HUES6 (cell line): Measurements from ENCODE around the gene B4GALNT4.
"Not testable (repeated sequence)": the region's sequence is repeated elsewhere in the genome, so short reads cannot be mapped to it uniquely, and the experiment has no call there.

Experiments
- H3K27ac ChIP-seq: 2 replicates; pipeline ENCODE4 v1.7.0; 2013; ENCODE audit warnings: low read depth, mild to moderate bottlenecking, low read length, inconsistent platforms
- H3K27me3 ChIP-seq: 2 replicates; pipeline ENCODE4 v1.6.1; 2013; ENCODE audit warnings: low read length; ENCODE audit not compliant: control insufficient read depth, insufficient read depth
- H3K36me3 ChIP-seq: 2 replicates; pipeline ENCODE4 v1.6.1; 2013; ENCODE audit warnings: low read length; ENCODE audit not compliant: control insufficient read depth, insufficient read depth
- H3K4me1 ChIP-seq: 2 replicates; pipeline ENCODE4 v1.6.1; 2013; ENCODE audit warnings: low read length; ENCODE audit not compliant: control insufficient read depth, insufficient read depth
- H3K4me3 ChIP-seq: 2 replicates; pipeline ENCODE4 v1.5.1; 2013; ENCODE audit warnings: low read depth, low read length
- H3K9ac ChIP-seq: one replicate; pipeline ENCODE4 v1.6.1; 2013; ENCODE audit warnings: mild to moderate bottlenecking, low read length
- H3K9me3 ChIP-seq: 2 replicates; pipeline ENCODE4 v1.6.1; 2013; ENCODE audit warnings: low read depth, low read length; ENCODE audit not compliant: control insufficient read depth, insufficient read depth

B4GALNT4 gene

GRCh38 chr11:362642-363442 lies 6.5 kb upstream of the B4GALNT4 start:
- Histone ChIP-seq H3K36me3 (no peaks in the 10 kb centered on the region), H3K9me3 (peaks cover 11% of the 10 kb centered on the region), H3K4me1 (peaks cover 4% of the 10 kb centered on the region; the same call in 1 of the 2 replicates), H3K9ac (no peak overlapping the region), H3K27me3 (peaks cover 2% of the 10 kb centered on the region; the same call in 1 of the 2 replicates), H3K27ac (no peak overlapping the region), H3K4me3 (no peak overlapping the region)

GRCh38 chr11:363443-363805 lies 5.9 kb upstream of the B4GALNT4 start:
- H3K36me3 ChIP-seq, H3K27me3 ChIP-seq, H3K4me3 ChIP-seq, H3K4me1 ChIP-seq, H3K9ac ChIP-seq, H3K27ac ChIP-seq: not testable (repeated sequence)
- H3K9me3 ChIP-seq = peaks cover 11% of the 10 kb centered on the region

DNA sequence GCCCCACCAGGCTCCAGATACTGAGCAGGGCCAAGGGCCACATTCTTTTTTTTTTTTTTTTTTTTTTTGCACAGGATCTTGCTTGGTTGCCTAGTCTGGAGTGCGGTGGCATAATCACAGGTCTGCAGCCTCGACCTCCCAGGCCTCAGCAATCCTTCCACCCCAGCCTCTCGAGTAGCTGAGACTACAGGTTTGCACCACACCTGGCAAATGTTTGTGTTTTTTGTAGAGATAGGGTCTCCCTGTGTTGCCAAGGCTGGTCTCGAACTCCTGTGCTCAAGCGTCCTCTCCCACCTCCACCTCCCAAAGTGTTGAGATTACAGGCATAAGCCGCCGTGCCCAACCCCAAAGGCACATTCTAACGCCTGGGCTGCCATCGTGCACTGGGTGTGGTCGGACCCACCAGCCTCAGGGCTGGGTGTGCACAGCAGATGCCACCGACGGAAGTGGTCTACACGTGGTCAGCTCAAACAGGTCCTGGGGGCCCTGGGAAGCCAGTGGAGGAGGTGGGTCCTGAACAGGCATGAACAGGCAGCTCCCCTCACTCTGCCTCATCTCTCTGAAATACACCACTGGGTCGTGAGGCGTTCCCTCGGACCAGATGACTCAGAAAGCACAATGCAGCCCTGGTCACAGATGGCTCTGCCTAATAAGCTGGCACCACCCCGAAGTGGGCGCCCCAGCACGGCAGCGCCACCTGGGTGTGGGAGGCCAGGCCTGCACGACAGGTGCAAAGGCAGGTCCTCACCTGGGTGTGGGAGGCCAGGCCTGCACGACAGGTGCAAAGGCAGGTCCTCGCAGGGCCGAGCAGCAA lies 5.1 kb upstream of the B4GALNT4 start:
- no peak overlapping the region for H3K9ac ChIP-seq
- no peak overlapping the region for H3K27ac ChIP-seq
- H3K4me3 ChIP-seq = no peak overlapping the region
- H3K9me3 ChIP-seq = peaks cover 11% of the 10 kb centered on the region
- H3K27me3 ChIP-seq = peaks cover 2% of the 10 kb centered on the region; the same call in 1 of the 2 replicates
- peaks cover 13% of the 10 kb centered on the region; the same call in 1 of the 2 replicates for H3K4me1 ChIP-seq
- no peaks in the 10 kb centered on the region for H3K36me3 ChIP-seq

- H3K27ac ChIP-seq = no peak overlapping the region
- peaks cover 10% of the 10 kb centered on the region for H3K9me3 ChIP-seq
- peaks cover 14% of the 10 kb centered on the region for H3K4me1 ChIP-seq
- peaks cover 2% of the 10 kb centered on the region; the same call in 1 of the 2 replicates for H3K27me3 ChIP-seq
- no peak overlapping the region for H3K9ac ChIP-seq
- no peaks in the 10 kb centered on the region for H3K36me3 ChIP-seq
- H3K4me3 ChIP-seq = no peak overlapping the region
Observed at GRCh38 chr11:364991-365725, 4.1 kb upstream of the B4GALNT4 start.

- H3K27ac ChIP-seq = no peak overlapping the region
- H3K4me1 ChIP-seq = peaks cover 18% of the 10 kb centered on the region
- no peak overlapping the region for H3K4me3 ChIP-seq
- H3K36me3 ChIP-seq = no peaks in the 10 kb centered on the region
- H3K9me3 ChIP-seq = peaks cover 4% of the 10 kb centered on the region
- peaks cover 2% of the 10 kb centered on the region; the same call in 1 of the 2 replicates for H3K27me3 ChIP-seq
- no peak overlapping the region for H3K9ac ChIP-seq
Observed at GRCh38 chr11:365831-366230, 3.5 kb upstream of the B4GALNT4 start.

GRCh38 chr11:367956-368413 lies 1.3 kb upstream of the B4GALNT4 start:
- H3K4me3 ChIP-seq = peak overlapping the region; percentile 48
- H3K4me1 ChIP-seq = peaks cover 18% of the 10 kb centered on the region
- H3K27ac ChIP-seq = no peak overlapping the region
- H3K9ac ChIP-seq = peak overlapping the region; percentile 23
- peaks cover 2% of the 10 kb centered on the region; the same call in 1 of the 2 replicates for H3K27me3 ChIP-seq
- peaks cover 8% of the 10 kb centered on the region for H3K36me3 ChIP-seq
- no peaks in the 10 kb centered on the region for H3K9me3 ChIP-seq

DNA sequence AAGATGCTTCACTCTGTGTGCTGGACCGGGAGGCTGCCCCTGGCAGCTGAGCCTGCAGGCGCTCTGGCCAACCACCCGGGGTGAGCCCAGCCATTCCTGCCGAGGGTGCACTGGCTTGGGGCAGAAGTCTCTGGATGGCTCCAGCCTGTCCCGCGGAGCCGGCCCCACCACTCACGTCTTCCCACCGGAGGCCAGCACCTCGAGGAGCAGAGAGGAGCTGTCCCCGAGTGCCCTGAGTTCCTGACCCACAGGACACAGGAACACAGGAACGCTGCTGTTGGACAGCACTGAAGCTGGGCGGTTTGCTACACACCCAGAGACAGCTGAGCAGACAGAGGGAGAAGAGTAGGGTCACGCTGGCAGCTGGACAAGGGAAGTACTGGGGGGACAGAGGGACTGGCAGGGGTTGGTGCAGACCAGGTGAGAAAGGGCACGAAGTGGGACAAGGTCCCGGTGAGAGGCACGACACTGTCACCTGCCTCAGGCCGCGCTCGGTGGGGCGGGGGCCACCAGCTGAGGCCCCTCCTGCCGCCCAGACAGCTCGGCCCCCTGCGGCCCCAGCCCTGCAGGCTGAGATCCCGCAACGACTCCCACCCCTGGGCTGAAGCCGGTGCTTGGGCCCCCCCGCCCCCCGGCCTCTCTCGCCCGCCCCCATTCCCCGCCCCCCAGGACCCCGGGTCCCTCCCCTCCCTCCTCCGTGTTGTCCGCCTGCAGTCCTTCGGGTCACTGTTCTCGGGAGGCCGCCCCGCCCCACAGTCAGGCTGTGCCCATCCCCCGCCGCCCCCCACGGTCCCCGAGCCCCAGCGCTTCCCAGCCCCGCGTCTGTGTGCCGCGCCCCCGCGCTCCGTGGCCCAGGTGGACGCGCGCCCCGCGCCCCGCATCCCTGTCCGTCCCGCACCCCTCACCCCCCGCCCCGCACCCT lies 624 bp upstream of the B4GALNT4 start:
- H3K9ac ChIP-seq = peak overlapping the region; percentile 23
- H3K27ac ChIP-seq = no peak overlapping the region
- H3K36me3 ChIP-seq = peaks cover 15% of the 10 kb centered on the region
- no peaks in the 10 kb centered on the region for H3K9me3 ChIP-seq
- H3K4me3 ChIP-seq = peak overlapping the region; percentile 48
- peaks cover 18% of the 10 kb centered on the region for H3K4me1 ChIP-seq
- H3K27me3 ChIP-seq = peaks cover 2% of the 10 kb centered on the region; the same call in 1 of the 2 replicates

DNA sequence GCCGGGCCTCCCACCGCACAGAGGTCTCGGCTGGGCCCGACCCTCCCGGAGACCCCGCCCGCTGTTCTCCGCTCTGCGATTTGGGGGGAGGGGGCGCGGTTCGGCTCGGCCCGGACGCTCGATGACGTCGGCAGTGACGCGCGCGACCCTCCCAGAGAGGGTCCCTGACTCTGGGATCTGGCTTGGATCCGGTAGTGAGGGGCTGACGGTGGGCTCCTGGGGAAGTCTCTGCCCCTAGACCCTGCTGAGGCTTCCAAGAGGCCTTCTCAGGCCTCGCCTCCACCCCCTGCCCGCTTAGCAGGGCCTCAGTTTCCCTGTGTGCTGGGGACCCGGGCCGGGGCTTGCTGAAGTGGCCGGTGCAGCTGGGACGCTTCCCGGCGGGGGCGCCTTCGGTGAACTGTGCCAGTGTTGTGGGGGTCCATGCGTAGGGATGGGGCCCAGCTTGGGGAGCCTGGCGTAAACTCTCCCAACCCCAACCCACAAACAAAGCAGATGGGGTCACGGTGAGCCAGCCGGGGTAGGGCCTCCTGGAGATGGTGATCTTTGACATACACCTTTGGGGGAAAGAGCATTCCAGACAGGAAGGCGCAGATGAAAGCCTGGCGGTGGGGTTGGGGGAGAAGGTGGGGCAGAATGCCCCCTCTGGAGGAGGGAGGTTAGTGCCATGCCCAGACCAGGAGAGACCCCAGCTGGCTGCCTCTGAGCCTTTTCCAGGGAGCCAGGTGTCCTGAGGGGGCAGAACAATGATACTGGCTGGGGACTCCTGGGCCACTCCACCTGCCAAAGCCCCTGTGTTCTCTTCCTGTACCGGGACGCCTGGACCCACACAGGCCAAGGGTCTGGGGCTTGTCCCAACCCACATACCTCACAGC lies 1.0 kb downstream of the B4GALNT4 start:
- H3K4me3 ChIP-seq = peak overlapping the region; percentile 76
- H3K9me3 ChIP-seq = no peaks in the 10 kb centered on the region
- peaks cover 14% of the 10 kb centered on the region for H3K4me1 ChIP-seq
- H3K36me3 ChIP-seq = peaks cover 23% of the 10 kb centered on the region
- H3K9ac ChIP-seq = peak overlapping the region; percentile 70
- peaks cover 2% of the 10 kb centered on the region; the same call in 1 of the 2 replicates for H3K27me3 ChIP-seq
- H3K27ac ChIP-seq = peak overlapping the region; percentile 45; the same call in 1 of the 2 replicates

DNA sequence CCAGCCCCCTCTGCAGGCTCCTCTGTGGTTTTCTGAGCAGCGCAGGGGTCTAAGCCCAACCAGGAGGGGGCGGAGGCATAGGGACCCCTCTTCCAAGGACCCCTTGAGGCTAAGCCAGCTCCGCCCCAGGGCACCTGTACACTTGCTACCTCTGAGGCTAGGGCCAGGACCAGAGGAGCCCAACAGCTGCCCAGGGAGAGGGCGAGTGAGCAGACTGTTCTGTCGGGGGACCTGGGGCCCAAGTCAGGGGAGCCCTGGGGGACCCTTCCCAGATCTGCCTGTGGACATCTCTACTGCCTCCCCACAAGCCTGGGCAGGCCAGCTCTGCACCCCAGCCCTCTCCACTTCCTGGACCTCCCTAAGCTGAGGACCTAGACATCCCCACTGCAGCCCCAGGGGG lies 1.8 kb downstream of the B4GALNT4 start:
- Histone ChIP-seq H3K9me3 (no peaks in the 10 kb centered on the region), H3K27ac (no peak overlapping the region), H3K4me1 (peaks cover 14% of the 10 kb centered on the region), H3K36me3 (peaks cover 29% of the 10 kb centered on the region), H3K4me3 (no peak overlapping the region), H3K27me3 (peaks cover 2% of the 10 kb centered on the region; the same call in 1 of the 2 replicates), H3K9ac (no peak overlapping the region)
